ENCODE data around the gene PAX7. TPM values are rescaled to one million over a fixed set of nuclear protein-coding genes. Genes with fewer than 3 reads are reported as not detected.
"Not testable (repeated sequence)": the region's sequence is repeated elsewhere in the genome, so short reads cannot be mapped to it uniquely, and the experiment has no call there.

The PAX7 gene
- total and polyA plus RNA-seq, 9 donors, result not detected

DNA sequence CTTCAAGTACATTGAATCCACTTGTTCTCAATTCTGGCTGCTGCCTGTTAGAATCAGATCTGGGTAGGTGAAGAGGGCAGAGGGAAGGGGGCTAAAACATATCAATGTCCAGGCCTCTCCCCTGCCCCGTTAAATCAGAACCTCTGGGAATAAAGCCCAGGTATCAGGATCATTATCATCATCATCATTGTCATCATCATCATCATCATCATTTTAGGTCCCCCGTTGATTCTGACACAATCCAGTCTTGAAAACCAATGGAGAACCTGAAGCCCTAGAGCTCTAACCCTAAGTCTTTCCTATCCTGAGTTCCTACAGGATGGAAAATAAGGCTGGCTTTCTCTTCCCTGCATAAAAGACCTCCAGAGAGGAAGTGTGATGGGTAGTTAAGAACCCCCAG lies 135.7 kb downstream of the PAX7 start:
- Histone ChIP-seq H3K36me3 (no peaks in the 10 kb centered on the region), H3K27ac (no peak overlapping the region), H3K4me3 (no peak overlapping the region), H3K9me3 (no peaks in the 10 kb centered on the region), H3K27me3 (no peaks in the 10 kb centered on the region), H3K4me1 (ENCODE audit: insufficient read depth) (no peaks in the 10 kb centered on the region)
- intact Hi-C loops (cut with DNase I), result no loop called here
- TF ChIP-seq POLR2A (IDR thresholded peaks at IDR 0.05) (no peak), EP300 (IDR thresholded peaks at IDR 0.05) (no peak)
- DNase-seq, result no peak
- WGBS, 3 donors, result 84 to 94% (median 85%) methylated on average over 2 of the region's 2 CpGs

- H3K9me3 ChIP-seq; DNase-seq; H3K4me1 ChIP-seq (ENCODE audit: insufficient read depth); H3K36me3 ChIP-seq; H3K27me3 ChIP-seq; intact Hi-C loops (cut with DNase I); H3K27ac ChIP-seq; H3K4me3 ChIP-seq: not testable (repeated sequence)
- WGBS, 3 donors, result 60 to 68% (median 68%) methylated on average over 5 of the region's 5 CpGs
These were observed 136.9 kb downstream of the PAX7 start for GRCh38 chr1:18767576-18767975.

DNA sequence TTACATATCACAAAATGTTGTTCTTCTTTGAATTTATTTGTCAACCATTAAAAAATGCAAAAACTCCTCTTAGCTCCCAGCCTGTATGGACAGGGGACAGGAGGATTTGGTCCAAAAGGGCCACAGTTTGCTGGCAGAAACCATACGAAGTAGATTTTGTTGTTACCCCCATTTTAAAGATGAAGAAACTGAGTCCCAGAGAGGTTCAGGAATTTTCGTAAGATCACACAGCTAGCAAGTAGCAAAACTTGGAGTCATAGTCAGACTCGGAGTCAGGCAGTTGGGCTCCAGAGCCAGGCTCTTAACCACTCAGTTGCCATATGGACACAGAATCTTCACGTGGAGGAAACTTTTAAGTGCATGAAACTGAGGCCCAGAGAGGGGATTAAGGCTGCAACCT lies 137.4 kb downstream of the PAX7 start:
- Histone ChIP-seq H3K4me3 (no peak overlapping the region), H3K27ac (no peak overlapping the region), H3K36me3 (no peaks in the 10 kb centered on the region), H3K4me1 (ENCODE audit: insufficient read depth) (no peaks in the 10 kb centered on the region), H3K27me3 (no peaks in the 10 kb centered on the region), H3K9me3 (no peaks in the 10 kb centered on the region)
- TF ChIP-seq, protein P1, sequence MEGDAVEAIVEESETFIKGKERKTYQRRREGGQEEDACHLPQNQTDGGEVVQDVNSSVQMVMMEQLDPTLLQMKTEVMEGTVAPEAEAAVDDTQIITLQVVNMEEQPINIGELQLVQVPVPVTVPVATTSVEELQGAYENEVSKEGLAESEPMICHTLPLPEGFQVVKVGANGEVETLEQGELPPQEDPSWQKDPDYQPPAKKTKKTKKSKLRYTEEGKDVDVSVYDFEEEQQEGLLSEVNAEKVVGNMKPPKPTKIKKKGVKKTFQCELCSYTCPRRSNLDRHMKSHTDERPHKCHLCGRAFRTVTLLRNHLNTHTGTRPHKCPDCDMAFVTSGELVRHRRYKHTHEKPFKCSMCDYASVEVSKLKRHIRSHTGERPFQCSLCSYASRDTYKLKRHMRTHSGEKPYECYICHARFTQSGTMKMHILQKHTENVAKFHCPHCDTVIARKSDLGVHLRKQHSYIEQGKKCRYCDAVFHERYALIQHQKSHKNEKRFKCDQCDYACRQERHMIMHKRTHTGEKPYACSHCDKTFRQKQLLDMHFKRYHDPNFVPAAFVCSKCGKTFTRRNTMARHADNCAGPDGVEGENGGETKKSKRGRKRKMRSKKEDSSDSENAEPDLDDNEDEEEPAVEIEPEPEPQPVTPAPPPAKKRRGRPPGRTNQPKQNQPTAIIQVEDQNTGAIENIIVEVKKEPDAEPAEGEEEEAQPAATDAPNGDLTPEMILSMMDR (IDR thresholded peaks at IDR 0.05), result no peak
- TF ChIP-seq EP300 (IDR thresholded peaks at IDR 0.05) (no peak), POLR2A (IDR thresholded peaks at IDR 0.05) (no peak)
- 69 to 75% (median 71%) methylated on average over 4 of the region's 4 CpGs for WGBS, 3 donors
- intact Hi-C loops (cut with DNase I), result no loop called here
- DNase-seq, result no peak

DNA sequence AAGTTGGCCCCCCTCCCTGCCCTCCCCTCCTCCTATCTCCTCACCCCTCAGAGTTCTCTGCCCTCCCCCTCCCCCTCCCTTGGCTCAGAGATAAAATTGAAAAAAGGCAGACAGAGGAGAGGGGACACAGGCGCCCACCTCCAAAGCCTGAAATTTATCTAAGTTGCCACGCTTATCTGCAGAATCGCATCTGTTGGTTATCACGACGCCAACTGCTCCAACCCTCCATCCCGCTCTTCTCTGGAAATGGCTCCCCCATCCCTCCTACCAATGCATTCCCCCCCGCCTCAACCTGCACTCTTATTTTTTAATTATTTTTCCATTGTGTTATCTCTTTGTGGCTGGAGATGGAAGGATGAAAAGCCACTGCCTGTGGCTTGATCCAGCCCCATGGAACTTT lies 138.5 kb downstream of the PAX7 start:
- no peaks in the 10 kb centered on the region for H3K36me3 ChIP-seq
- H3K4me1 ChIP-seq (ENCODE audit: insufficient read depth), result no peaks in the 10 kb centered on the region
- H3K27me3 ChIP-seq, result no peaks in the 10 kb centered on the region
- TF ChIP-seq, protein P1 (IDR thresholded peaks at IDR 0.05), result no peak
- TF ChIP-seq EP300 (IDR thresholded peaks at IDR 0.05) (no peak), POLR2A (IDR thresholded peaks at IDR 0.05) (no peak)
- intact Hi-C loops (cut with DNase I), result no loop called here
- no peak overlapping the region for H3K4me3 ChIP-seq
- no peak for DNase-seq
- 37 to 64% (median 37%) methylated on average over 7 of the region's 7 CpGs for WGBS, 3 donors
- no peaks in the 10 kb centered on the region for H3K9me3 ChIP-seq
- H3K27ac ChIP-seq, result no peak overlapping the region

DNA sequence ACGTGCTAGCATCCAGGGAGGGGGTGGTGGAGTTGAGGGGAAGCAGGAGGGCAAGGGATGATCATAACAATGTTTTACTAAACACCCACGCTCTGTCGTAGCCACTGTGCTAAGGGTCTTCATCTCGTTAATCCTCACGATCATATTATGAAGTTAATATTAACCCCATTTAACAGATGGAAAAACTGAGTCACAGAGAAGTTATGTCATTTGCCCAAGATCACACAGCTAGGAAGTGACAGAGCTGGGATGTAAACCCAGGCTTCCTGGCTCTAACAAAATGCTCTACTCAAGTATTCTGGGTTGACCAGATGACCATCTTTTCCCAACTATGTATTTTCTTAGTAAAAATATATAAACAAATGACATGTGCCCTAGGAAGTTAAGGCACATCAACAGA lies 140.2 kb downstream of the PAX7 start:
- DNase-seq, result no peak
- intact Hi-C loops (cut with DNase I), result no loop called here
- no peaks in the 10 kb centered on the region for H3K9me3 ChIP-seq
- no peak overlapping the region for H3K27ac ChIP-seq
- H3K27me3 ChIP-seq, result no peaks in the 10 kb centered on the region
- TF ChIP-seq POLR2A (IDR thresholded peaks at IDR 0.05) (no peak), EP300 (IDR thresholded peaks at IDR 0.05) (no peak)
- TF ChIP-seq, protein P1 (IDR thresholded peaks at IDR 0.05), result no peak
- H3K4me1 ChIP-seq (ENCODE audit: insufficient read depth), result no peaks in the 10 kb centered on the region
- no peaks in the 10 kb centered on the region for H3K36me3 ChIP-seq
- 37 to 55% (median 48%) methylated on average over 5 of the region's 5 CpGs for whole genome bisulfite sequencing, 3 donors
- no peak overlapping the region for H3K4me3 ChIP-seq

DNA sequence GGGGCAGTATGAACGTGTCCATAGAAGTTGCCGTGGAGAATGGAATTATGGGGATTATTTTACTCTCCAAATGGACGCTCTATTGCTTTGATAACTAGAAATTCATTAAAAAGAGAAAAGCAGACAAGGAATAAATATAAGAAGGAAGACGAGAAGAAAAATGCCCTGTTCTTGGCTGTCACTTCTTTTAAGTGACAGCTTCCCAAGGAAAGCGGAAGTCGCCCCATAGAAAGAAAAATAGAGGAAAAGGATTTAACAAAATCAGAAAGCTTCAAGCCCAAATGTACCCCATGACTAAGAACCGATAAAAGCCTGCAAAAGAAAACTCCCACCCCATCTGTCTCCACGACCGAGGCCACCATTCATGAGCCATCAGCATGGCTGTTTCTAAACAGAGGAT lies 143.1 kb downstream of the PAX7 start:
- TF ChIP-seq EP300 (IDR thresholded peaks at IDR 0.05) (no peak), POLR2A (IDR thresholded peaks at IDR 0.05) (no peak)
- TF ChIP-seq, protein P1 (IDR thresholded peaks at IDR 0.05), result no peak
- H3K27me3 ChIP-seq, result no peaks in the 10 kb centered on the region

More for the DNA sequence above, 143.1 kb downstream of the PAX7 start:
- Histone ChIP-seq H3K36me3 (no peaks in the 10 kb centered on the region), H3K4me1 (ENCODE audit: insufficient read depth) (no peaks in the 10 kb centered on the region), H3K9me3 (no peaks in the 10 kb centered on the region), H3K4me3 (no peak overlapping the region), H3K27ac (no peak overlapping the region)
- no peak for DNase-seq
- 76 to 83% (median 82%) methylated on average over 9 of the region's 9 CpGs for WGBS, 3 donors
- intact Hi-C loops (cut with DNase I), result no loop called here
